ENCODE measurements around the gene PCSK6.

Gene PCSK6

DNA sequence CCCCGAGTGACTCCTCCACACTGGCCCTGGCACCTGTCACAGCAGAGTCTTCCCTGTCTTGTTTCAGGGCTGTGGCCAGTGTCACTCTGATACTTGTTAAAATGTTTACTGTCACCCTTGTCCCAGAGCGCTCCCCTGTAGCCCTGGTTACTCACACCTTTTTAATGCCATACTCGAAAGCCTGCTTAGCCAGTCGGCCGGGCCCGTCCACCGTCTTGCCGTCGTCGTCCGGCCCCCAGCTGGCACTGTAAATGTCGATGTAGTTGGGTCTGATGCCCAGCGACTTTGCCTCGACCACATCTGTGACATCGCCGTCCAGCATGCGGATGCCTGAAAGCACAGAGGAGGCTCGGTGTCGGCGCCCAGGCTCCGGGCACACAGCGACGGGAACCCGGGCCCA, 91.3 kb downstream of the PCSK6 start:
- DNase-seq (ENCODE audit: low spot score), result no peak

DNA sequence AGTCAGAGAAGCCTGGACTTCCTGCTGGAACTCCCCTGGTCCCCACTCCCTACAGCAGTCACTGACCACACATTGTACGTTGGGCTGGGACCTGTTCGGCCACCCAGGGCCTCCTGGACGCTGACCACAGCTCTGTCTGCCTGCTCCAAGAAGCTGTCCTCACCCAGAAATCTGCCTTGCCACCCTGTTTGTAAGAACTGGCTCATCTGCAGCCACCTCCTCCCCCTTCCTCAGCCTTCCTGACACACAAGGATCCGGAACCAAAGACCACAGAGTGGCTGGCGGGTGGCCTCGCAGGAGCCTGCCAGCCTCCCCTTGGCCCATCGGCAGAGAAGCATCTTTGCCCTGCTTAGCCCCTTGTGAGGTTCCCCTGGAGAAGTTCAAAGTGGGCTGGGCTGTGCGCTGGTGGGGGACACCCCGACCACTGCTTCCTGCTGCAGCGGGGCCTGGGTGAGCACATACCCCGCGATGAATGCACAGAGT, 91.9 kb downstream of the PCSK6 start:
- no peak for DNase-seq (ENCODE audit: low spot score)

DNA sequence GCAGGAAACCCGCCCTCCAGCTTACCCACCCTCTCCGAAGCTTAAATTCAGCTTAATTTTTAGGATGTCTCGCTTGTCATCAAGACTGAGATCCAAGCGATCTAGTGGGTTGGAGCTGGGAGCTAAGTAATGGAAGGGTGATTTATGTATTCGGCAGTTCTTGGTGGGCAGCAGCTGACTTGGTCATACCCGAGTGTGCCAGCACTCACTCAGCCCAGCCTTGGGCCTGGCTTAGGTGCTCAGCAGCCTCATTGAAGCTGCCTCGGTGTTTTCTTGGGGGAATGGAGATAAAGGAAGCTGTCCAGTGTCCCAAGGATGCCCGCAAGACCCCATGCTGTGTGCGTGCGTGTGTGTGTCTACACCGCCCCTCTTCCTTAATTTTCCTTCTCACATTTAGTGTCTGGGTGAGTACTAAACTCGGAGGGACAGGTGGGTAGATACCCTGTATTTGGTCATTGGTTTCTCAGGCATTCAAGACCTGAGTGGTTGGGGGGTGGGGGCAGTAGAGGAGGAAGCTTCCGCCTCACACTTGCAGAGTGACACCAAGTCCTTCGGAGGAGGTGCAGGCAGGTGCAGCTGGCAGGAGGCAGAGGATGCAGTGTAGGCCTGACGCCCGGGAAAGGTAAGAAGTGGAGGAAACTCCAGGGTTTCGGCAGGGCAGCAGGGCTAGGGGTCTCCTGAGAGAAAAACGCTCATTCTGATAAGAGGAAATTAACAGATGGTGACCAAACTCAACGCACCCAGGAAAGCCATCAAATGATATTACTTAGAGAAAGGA, 92.8 kb downstream of the PCSK6 start:
- DNase-seq (ENCODE audit: low spot score), result no peak

DNA sequence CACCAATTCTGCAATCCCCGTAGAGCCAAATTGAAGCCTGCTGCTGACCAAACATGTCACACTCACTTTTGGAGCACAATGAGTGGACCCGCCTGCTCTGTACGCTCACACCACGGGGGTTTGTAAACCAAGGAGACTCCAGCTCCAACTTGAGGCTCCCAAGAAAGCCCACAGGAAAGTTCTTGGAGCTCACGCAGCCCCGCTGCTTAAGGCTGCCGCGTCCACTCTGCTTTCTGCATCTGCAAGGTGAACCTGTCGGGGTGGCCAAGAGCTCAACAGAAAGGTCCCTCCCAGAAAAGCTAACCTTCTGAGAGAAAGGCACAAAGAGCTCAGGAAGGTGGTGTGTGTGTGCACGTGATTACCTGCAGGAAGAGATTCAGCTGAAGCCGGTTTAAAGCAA, 94.9 kb downstream of the PCSK6 start:
- no peak for DNase-seq (ENCODE audit: low spot score)

DNA sequence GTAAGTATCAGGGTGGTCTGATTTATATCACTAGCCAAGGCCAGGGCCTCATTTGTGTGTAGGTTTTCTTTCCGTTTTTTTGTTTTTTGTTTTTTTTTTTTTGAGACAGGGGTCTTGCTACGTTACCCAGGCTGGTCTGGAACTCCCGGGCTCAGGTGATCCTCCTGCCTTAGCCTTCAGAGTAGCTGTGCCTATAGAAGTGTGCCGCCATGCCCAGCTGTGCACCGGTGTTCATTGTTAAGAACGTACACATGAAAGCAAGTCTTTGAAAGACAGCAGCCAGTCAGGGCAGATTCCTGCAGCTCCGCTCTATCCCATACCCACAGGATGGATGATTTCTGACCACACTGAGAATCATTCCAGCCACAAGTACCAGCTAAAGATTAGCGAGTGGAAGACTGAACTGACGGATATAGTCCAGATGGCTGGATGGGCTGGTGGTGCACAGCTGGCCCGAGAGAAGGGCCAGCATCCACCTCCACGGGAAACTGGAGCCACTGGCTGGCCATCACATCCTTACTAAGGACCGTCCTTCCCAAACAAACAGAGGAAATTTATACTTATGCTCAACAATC, 95.4 kb downstream of the PCSK6 start:
- no peak for DNase-seq (ENCODE audit: low spot score)

DNA sequence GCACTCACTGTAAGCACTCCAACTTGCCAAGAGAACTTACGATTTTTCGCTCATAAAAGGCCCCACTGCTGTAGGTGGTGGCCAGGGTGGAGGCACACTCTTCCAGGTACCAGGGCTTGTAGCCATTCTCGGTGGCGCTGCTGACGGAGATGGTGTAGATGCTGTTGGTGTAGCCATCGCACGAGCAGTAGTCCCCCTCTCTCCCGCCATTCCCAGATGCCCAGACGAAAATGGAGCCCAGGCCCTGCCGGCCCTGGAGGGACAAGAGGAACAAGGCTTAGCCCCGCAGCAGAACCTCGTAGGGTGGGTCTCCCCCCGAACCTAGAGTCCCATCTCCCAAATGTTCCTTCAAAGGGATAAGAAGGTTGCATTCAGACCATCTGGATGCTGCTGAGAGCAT, 96.3 kb downstream of the PCSK6 start:
- no peak for DNase-seq (ENCODE audit: low spot score)

DNA sequence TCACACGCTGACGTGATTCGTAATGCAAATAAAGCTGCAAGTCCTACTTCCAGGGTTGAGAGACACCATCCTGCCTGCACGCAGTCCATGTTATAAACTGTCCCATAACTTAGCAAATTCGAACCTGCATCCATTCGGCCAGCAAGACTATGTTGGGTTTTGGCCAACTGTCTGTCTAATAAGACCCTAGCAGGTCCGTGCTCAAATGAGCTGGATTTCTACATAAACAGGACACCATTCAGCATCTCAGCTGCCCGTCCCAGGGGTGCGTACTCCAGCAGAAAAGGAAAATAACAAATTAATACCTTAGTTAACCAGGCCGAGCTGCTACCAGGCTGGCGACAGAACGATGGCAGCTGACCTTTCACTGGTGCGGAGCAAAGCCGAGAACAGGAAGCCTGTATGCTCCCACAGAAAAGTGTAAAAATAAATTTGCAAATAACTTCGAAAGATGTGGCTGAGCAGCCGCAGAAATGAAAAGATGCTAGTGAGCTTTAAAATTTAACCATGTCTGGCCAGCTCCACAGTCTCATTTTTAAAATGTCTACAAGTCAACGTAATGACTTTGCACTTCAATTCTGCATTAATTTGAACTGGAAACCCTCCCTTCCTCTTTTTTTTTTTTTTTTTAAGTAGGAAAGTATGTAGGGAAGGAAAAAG, 97.4 kb downstream of the PCSK6 start:
- DNase-seq (ENCODE audit: low spot score), result no peak

DNA sequence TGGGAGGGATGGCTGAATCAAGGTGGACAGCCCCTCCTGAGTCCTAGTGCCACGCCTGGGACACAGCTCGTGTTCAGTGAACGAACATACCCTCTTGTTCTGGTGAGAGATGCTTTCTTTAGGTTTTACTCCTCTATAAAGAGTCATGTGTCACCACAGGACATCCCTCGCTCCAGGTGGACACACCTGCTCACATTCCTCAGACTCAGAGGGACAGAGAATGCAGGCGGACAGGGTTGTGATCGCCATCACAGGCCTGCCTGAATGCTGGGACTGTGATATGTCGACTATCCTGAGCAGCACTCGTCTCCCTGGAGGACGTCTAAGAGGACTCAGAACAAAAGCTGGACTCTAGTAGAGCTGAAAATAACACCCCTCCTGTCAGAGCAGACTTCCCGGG, 98.1 kb downstream of the PCSK6 start:
- DNase-seq (ENCODE audit: low spot score), result no peak

DNA sequence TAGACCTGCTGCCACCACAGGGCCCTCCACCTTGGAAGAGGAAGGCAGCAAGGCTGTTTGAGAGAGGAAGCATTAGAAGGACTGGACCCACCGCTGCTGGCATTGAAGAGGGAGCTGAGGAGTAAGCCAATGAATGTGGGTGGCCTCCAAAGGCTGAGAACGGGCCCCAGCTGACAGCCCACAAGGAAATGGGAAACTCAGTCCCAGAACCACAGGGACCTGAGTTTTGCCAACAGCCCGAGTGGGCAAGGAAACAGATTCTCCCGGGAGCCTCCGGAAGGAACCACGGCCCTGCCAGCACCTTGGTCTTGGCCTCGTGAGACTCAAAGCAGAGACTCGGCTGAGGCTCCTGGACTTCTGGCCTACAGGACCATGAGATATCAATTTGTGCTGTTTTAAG, 99.0 kb downstream of the PCSK6 start:
- no peak for DNase-seq (ENCODE audit: low spot score)

DNA sequence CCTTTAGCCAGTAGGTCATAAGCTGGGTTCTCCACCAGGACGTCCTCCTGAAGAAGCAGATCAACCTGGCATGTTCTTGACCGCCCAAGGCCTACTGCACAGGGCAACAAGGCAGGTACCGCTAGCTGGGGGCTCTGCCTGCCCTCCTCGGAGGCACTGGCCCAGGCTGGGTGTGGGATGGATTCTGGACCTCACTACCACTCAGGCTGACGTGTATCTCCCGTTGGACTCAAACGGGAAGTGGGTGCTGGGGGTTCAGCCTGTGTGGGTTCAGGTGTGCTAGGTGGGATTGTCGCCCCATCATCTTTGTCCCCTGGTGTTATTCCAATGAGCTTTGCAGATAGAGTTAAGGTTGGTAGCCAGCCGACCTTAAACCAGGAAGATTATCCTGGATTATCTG, 99.4 kb downstream of the PCSK6 start:
- no peak for DNase-seq (ENCODE audit: low spot score)

DNA sequence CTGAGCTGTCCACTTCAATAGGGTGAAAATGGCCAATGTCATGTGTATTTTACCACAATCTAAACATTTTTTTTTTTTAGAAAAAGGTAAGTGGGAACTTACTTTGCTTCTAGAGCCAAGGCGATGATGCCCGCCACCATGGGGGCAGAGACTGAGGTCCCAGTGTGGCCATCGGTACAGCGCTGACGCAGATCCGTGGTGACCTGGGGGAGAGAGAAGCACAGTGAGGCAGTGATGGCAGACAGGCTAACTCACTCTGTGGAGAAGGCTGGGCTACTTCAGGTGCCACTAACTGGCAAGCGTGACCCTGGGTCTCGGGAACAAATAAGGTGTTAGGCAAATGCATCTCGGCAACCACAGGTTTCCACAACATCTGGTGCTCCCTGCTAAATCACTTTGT, 100.1 kb downstream of the PCSK6 start:
- no peak for DNase-seq (ENCODE audit: low spot score)

DNA sequence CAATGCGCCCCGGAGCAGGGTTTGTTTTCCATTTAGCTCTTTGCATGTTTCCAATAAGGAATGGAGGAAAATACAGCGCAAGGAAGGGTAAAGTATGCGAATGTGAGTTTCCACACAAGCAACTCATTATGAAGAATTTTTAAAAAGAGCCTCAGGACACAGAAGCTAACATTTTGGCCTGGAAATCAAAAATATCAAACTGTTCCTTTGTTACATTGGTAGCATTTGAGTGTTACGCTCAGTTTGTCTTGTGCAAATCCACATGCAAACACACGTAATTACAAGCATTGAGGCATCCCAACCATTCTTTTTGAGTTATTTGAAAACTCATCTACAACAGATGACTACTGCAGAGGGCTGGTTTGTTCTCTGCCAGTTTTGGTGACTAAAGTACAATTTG, 101.5 kb downstream of the PCSK6 start:
- no peak for DNase-seq (ENCODE audit: low spot score)

DNA sequence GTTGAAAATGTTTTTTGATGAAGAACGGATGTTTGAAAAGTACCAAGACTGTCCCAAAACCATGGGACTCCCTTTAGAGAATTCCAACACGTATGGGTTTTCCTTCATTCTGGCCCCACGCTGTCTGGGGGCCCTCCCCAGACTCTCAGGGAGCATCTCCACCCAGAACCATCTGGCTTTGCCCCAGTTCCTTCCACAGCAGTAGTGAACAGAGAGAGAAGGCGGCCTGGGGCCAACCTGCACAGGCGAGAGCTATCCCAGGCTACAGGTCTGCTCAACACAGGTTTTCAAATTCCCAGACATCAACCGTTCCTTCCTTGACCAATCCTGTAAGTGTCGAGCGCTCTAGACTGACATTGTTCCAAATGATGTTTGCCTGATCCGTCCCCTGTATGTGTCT, 101.9 kb downstream of the PCSK6 start:
- no peak for DNase-seq (ENCODE audit: low spot score)

DNA sequence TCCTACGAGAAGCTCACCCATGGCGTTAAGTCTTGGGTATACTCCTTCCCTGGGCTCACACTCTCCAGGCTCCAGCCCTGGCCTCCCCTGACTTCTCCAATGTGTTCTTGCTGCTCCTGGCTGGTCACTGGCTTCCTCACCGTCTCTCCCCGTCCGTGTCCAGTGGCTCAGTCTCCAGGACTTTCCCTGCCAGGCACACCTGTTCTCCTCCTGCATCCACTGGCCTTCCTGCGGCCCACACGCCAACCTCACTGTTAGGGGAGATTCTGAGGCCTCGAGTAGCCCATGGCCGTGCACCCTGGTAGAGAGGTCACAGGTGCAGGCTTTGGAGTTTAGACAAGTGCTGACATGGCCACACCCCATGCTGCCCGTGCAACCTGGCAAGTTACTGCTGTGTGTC, 102.5 kb downstream of the PCSK6 start:
- DNase-seq (ENCODE audit: low spot score), result no peak

DNA sequence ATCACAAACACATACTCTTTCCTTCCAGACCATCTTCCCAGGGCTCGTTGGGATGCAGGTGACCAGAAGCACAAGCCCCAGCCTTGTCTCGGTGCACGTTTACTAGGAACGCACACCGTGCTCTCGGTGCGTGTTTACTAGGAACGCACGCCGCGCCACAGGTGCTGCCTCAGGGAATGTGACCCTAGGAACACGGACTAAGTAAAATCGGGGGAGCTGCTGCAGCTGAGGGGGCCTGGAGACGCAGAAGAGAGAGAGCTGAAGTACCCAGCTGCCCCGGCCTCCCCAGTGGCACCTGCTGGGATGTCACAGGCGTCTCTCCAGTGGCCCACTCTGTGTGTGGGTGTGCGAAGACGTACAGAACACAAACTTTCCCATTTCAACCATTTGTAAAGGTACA, 103.5 kb downstream of the PCSK6 start:
- no peak for DNase-seq (ENCODE audit: low spot score)

DNA sequence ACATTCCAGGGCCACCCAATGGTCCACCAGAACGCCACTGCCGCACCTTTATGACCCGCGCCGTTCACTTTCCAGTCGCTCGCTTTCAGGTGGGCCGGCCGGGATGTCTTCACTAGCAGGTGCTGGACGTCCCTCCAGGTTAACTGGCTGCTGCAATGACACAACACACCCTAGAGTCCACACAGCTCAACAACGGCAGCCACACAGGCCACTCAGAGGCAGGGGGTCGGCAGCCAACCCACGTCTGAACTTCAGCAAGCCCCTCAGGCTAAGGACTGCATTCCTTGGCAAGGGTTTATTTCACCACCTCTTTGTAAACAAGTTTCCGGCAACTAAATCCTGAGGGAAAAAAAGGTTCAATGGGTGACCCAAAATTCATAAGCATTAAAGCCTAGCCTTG, 105.2 kb downstream of the PCSK6 start:
- DNase-seq (ENCODE audit: low spot score), result no peak

DNA sequence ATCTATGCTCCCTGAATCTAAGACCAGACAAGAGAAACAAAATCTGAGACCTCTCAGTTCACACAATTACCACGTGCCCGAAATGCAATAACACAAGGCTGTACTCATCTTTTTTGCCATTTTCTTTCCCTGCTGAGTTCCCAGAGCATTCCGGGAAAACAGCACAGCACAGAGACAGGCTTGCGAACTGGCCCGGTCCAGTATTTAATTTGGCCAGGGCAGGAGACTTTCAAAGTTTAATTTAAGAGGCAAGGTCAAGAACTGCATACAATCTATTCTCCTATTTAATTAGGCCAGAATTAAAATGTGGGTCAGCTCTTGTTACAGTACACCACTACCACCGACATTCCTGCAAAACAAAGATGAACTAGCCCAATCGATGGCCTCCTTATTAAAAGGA, 107.0 kb downstream of the PCSK6 start:
- no peak for DNase-seq (ENCODE audit: low spot score)

DNA sequence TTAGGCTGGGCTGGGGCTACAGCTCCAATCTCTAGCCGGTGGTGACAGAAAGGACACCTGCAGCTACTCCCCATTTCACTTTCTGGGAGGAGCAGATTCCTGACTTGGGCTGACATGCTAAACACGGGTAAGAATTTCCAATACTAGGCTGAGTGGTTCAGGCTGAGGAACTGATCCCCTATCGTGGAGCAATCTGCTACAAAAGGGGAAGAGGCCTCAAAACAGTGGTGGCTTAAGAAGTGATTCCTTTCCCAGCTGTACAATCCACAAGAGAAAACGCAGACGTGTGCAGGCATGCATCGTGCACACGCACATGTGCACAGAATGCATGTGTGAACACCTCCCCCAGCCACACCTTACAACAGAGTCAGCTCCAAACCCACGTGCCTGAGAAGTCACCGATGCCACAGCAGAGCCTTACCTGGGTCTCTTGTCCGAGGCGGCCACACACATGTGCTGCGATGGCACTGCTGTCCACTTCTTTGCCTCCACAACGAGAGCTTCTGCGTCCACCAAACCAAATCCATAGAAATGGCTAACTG, 107.8 kb downstream of the PCSK6 start:
- no peak for DNase-seq (ENCODE audit: low spot score)

DNA sequence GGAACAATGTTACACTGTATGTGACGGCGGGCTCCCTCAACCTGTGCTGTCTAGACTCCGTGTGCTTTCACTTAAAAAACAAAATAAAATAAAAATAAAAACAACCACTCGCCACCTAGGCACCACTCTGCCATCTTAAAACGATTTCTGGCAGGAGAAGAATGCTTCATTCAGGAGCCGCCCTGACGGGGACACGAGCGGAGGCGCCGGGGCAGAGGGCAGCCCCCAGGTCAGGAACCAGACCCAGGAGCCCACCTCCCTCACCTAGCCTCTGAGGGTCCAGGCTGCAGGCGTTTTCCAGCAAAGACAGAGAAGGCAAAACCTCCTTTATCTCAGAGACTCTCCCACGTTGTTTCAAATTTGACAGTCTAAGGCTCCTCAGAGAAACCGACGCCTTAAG, 109.4 kb downstream of the PCSK6 start:
- no peak for DNase-seq (ENCODE audit: low spot score)

DNA sequence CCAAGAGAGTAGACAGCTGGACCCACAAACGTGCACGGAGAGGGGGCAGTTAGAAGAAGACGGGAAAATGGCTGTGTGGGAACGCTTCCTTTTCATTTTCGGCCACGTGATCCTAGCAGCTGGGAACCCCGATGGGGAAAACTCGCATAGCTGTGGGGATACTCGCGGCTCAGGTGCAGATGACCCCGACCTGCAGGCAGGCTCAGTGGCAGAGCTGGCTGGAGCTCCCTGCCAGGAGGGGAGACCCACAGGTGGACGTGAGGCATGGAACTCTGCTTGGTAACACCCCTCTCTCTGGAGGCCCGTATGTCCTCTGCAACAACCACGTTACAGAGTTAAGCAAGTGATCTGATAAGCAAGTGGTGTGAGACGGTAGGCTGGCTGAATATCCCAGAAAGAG, 109.9 kb downstream of the PCSK6 start:
- DNase-seq (ENCODE audit: low spot score), result no peak

DNA sequence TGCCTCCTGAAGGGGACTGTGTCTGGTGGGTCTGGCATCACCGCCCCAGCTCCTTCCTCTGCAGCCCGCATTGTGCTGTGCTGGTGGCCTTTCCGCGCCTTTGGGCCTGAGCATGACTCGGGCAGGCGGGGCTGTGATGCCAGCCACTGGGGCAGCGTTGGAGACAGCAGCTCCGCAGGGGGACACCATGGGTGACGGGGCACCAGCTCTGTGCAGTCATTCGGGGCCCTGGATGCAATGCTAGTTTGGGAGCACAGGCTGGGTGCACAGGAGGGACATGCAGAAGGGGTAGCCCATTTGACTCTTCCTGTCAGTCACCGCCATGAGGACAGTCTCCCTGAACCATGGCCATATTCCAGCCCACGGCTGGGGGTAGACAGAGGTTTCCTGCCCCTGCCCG, 110.6 kb downstream of the PCSK6 start:
- no peak for DNase-seq (ENCODE audit: low spot score)

DNA sequence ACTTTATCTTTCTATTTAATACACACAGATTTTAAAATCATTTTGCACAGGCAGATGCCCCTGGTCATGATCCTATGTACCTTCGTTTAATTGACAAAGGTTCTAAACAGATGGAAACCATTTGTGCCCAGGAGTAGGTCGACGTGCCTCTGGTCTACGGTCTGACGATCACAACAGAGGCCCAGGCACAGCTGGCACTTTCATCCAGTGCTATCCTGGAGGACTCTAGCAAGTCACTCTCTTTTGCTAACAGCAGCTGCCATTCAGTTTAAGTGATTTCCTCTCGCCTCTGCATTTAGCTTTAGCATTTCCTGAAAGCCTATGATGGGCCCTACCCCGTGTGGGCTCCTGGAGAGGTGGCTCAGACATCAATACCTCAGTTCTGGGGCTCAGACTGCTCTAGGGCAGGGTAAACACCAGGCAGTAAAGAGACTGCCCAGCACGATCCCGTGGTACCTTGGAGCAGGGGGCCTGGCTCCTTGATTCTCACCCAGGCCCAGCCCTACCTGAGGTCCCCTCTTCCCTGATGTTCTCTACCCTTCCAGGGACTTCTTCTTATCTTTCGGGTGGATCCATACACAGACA, 111.2 kb downstream of the PCSK6 start:
- DNase-seq (ENCODE audit: low spot score), result no peak
